Measurements from ENCODE around the gene UMPS. TPM values are rescaled to one million over a fixed set of nuclear protein-coding genes. Genes with fewer than 3 reads are reported as not detected.

UMPS gene
- total and polyA plus RNA-seq, 2 experiments from 2014 or later = 44.1 to 48.8 TPM

DNA sequence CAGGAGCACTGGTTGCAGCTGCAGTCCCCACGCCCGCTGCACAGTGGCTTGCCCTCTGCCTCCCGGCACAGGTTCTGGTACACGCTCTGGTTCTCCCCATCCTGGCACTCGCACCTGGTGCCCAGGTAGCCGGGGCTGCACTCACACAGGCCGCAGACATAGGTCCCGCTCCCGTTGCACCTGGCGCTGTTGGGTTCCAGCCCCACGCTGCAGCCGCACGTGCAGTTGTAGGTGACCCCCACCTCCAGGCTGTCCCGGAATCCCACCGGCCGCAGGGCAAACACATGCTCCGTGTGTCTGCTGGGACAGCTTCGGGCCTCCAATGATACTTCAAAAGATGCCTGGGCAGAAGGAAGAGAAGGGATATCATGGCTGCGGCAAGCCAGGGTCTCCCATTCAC, 66.2 kb downstream of the UMPS start (continued):
- TF ChIP-seq, protein P1, sequence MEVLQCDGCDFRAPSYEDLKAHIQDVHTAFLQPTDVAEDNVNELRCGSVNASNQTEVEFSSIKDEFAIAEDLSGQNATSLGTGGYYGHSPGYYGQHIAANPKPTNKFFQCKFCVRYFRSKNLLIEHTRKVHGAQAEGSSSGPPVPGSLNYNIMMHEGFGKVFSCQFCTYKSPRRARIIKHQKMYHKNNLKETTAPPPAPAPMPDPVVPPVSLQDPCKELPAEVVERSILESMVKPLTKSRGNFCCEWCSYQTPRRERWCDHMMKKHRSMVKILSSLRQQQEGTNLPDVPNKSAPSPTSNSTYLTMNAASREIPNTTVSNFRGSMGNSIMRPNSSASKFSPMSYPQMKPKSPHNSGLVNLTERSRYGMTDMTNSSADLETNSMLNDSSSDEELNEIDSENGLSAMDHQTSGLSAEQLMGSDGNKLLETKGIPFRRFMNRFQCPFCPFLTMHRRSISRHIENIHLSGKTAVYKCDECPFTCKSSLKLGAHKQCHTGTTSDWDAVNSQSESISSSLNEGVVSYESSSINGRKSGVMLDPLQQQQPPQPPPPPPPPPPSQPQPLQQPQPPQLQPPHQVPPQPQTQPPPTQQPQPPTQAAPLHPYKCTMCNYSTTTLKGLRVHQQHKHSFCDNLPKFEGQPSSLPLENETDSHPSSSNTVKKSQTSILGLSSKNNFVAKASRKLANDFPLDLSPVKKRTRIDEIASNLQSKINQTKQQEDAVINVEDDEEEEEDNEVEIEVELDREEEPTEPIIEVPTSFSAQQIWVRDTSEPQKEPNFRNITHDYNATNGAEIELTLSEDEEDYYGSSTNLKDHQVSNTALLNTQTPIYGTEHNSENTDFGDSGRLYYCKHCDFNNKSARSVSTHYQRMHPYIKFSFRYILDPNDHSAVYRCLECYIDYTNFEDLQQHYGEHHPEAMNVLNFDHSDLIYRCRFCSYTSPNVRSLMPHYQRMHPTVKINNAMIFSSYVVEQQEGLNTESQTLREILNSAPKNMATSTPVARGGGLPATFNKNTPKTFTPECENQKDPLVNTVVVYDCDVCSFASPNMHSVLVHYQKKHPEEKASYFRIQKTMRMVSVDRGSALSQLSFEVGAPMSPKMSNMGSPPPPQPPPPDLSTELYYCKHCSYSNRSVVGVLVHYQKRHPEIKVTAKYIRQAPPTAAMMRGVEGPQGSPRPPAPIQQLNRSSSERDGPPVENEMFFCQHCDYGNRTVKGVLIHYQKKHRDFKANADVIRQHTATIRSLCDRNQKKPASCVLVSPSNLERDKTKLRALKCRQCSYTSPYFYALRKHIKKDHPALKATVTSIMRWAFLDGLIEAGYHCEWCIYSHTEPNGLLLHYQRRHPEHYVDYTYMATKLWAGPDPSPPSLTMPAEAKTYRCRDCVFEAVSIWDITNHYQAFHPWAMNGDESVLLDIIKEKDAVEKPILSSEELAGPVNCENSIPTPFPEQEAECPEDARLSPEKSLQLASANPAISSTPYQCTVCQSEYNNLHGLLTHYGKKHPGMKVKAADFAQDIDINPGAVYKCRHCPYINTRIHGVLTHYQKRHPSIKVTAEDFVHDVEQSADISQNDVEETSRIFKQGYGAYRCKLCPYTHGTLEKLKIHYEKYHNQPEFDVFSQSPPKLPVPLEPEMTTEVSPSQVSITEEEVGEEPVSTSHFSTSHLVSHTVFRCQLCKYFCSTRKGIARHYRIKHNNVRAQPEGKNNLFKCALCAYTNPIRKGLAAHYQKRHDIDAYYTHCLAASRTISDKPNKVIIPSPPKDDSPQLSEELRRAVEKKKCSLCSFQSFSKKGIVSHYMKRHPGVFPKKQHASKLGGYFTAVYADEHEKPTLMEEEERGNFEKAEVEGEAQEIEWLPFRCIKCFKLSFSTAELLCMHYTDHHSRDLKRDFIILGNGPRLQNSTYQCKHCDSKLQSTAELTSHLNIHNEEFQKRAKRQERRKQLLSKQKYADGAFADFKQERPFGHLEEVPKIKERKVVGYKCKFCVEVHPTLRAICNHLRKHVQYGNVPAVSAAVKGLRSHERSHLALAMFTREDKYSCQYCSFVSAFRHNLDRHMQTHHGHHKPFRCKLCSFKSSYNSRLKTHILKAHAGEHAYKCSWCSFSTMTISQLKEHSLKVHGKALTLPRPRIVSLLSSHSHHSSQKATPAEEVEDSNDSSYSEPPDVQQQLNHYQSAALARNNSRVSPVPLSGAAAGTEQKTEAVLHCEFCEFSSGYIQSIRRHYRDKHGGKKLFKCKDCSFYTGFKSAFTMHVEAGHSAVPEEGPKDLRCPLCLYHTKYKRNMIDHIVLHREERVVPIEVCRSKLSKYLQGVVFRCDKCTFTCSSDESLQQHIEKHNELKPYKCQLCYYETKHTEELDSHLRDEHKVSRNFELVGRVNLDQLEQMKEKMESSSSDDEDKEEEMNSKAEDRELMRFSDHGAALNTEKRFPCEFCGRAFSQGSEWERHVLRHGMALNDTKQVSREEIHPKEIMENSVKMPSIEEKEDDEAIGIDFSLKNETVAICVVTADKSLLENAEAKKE (CRISPR knock-in tag; IDR thresholded peaks at IDR 0.05) = no peak
- TF ChIP-seq STAT1 (IDR thresholded peaks at IDR 0.05; ENCODE audit: unreplicated experiment) (no peak), POLR2AphosphoS5 (IDR thresholded peaks at IDR 0.05; ENCODE audit: low read depth) (no peak), EZH2 (IDR thresholded peaks at IDR 0.05; ENCODE audit: low read depth, unreplicated experiment) (no peak)
- TF ChIP-seq, protein P2, sequence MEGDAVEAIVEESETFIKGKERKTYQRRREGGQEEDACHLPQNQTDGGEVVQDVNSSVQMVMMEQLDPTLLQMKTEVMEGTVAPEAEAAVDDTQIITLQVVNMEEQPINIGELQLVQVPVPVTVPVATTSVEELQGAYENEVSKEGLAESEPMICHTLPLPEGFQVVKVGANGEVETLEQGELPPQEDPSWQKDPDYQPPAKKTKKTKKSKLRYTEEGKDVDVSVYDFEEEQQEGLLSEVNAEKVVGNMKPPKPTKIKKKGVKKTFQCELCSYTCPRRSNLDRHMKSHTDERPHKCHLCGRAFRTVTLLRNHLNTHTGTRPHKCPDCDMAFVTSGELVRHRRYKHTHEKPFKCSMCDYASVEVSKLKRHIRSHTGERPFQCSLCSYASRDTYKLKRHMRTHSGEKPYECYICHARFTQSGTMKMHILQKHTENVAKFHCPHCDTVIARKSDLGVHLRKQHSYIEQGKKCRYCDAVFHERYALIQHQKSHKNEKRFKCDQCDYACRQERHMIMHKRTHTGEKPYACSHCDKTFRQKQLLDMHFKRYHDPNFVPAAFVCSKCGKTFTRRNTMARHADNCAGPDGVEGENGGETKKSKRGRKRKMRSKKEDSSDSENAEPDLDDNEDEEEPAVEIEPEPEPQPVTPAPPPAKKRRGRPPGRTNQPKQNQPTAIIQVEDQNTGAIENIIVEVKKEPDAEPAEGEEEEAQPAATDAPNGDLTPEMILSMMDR (conservative IDR thresholded peaks at IDR 0.05; ENCODE audit: low read depth in 2 of 2) = no peak
- TF ChIP-seq, protein P3, sequence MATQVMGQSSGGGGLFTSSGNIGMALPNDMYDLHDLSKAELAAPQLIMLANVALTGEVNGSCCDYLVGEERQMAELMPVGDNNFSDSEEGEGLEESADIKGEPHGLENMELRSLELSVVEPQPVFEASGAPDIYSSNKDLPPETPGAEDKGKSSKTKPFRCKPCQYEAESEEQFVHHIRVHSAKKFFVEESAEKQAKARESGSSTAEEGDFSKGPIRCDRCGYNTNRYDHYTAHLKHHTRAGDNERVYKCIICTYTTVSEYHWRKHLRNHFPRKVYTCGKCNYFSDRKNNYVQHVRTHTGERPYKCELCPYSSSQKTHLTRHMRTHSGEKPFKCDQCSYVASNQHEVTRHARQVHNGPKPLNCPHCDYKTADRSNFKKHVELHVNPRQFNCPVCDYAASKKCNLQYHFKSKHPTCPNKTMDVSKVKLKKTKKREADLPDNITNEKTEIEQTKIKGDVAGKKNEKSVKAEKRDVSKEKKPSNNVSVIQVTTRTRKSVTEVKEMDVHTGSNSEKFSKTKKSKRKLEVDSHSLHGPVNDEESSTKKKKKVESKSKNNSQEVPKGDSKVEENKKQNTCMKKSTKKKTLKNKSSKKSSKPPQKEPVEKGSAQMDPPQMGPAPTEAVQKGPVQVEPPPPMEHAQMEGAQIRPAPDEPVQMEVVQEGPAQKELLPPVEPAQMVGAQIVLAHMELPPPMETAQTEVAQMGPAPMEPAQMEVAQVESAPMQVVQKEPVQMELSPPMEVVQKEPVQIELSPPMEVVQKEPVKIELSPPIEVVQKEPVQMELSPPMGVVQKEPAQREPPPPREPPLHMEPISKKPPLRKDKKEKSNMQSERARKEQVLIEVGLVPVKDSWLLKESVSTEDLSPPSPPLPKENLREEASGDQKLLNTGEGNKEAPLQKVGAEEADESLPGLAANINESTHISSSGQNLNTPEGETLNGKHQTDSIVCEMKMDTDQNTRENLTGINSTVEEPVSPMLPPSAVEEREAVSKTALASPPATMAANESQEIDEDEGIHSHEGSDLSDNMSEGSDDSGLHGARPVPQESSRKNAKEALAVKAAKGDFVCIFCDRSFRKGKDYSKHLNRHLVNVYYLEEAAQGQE (IDR thresholded peaks at IDR 0.05; ENCODE audit: unreplicated experiment) = no peak

All from GM23338 (cell line).